GM19467 (cell line): ENCODE data around the gene TAS2R41.

Source experiments
- ATAC-seq: cut with Tn5 transposase; IDR thresholded peaks from one replicate; pipeline ENCODE4 v1.9.1; 2021; ENCODE audit warnings: mild to moderate bottlenecking, moderate library complexity; ENCODE audit not compliant: unreplicated experiment

Gene TAS2R41

GRCh38 chr7:143477501-143478150 lies at the start of gene TAS2R41:
TSS of gene TAS2R41 (plus strand) at chr7:143477873. CDS start at chr7:143477873, 0 bp downstream.
- no peak for ATAC-seq

GRCh38 chr7:143429770-143430698 lies 47.6 kb upstream of the TAS2R41 start:
- ATAC-seq: no peak

GRCh38 chr7:143431109-143431508 lies 46.6 kb upstream of the TAS2R41 start:
- ATAC-seq: no peak

- no peak for ATAC-seq
Observed at GRCh38 chr7:143433759-143434158, 43.9 kb upstream of the TAS2R41 start.

- no peak for ATAC-seq
Observed at GRCh38 chr7:143434660-143435059, 43.0 kb upstream of the TAS2R41 start.

GRCh38 chr7:143435266-143435665 lies 42.4 kb upstream of the TAS2R41 start:
- no peak for ATAC-seq

- ATAC-seq: peak; percentile 93
Observed at GRCh38 chr7:143436325-143436946, 41.2 kb upstream of the TAS2R41 start.

GRCh38 chr7:143437578-143437977 lies 40.1 kb upstream of the TAS2R41 start:
- peak; percentile 46 for ATAC-seq

GRCh38 chr7:143439866-143440265 lies 37.8 kb upstream of the TAS2R41 start:
- no peak for ATAC-seq

GRCh38 chr7:143443153-143443552 lies 34.5 kb upstream of the TAS2R41 start, which contains the start of gene TAS2R60:
TSS of gene TAS2R60 (plus strand) at chr7:143443453. CDS start at chr7:143443453, 0 bp downstream.
- ATAC-seq: no peak

GRCh38 chr7:143444063-143444782 lies 33.5 kb upstream of the TAS2R41 start:
- ATAC-seq: no peak

GRCh38 chr7:143444785-143445184 lies 32.9 kb upstream of the TAS2R41 start:
- ATAC-seq: no peak

GRCh38 chr7:143447466-143447865 lies 30.2 kb upstream of the TAS2R41 start:
- ATAC-seq: no peak

GRCh38 chr7:143448429-143448828 lies 29.2 kb upstream of the TAS2R41 start:
- no peak for ATAC-seq

GRCh38 chr7:143449793-143450192 lies 27.9 kb upstream of the TAS2R41 start:
- ATAC-seq: no peak

GRCh38 chr7:143451122-143451521 lies 26.6 kb upstream of the TAS2R41 start:
- no peak for ATAC-seq

- ATAC-seq: no peak
Observed at GRCh38 chr7:143451746-143452145, 25.9 kb upstream of the TAS2R41 start.

- no peak for ATAC-seq
Observed at GRCh38 chr7:143452495-143452894, 25.2 kb upstream of the TAS2R41 start.

- no peak for ATAC-seq
Observed at GRCh38 chr7:143454091-143454680, 23.5 kb upstream of the TAS2R41 start.

- ATAC-seq: no peak
Observed at GRCh38 chr7:143455491-143455890, 22.2 kb upstream of the TAS2R41 start.
